K562 (cell line): Measurements from ENCODE around the gene CLDN15. TPM values are rescaled to one million over a fixed set of nuclear protein-coding genes. Genes with fewer than 3 reads are reported as not detected.

ENCODE experiments used
- ADNP ChIP-seq: fragments of 200-800 bp; sonication (Bioruptor generic); IDR thresholded peaks from 2 replicates; pipeline ENCODE4 v1.6.1; 2016; ENCODE audit warnings: missing genetic modification characterization, missing compliant biosample characterization
- CBFA2T3 ChIP-seq: fragments of 450-650 bp; IDR thresholded peaks from 2 replicates; pipeline ENCODE4 v1.6.1; 2017
- CTBP1 ChIP-seq: fragments of 450-650 bp; IDR thresholded peaks from 2 replicates; pipeline ENCODE4 v1.6.1; 2016; ENCODE audit warnings: borderline replicate concordance
- DDX20 ChIP-seq: fragments of 450-650 bp; IDR thresholded peaks from 2 replicates; pipeline ENCODE4 v1.6.1; 2016; ENCODE audit warnings: missing genetic modification characterization, low read depth, mild to moderate bottlenecking, missing compliant biosample characterization, moderate library complexity
- EGR1 ChIP-seq: fragments of 450-650 bp; conservative IDR thresholded peaks from 2 replicates; pipeline ENCODE4 v1.6.1; 2017; ENCODE audit warnings: mild to moderate bottlenecking
- EP300 ChIP-seq: IDR thresholded peaks from 2 replicates; pipeline ENCODE4 v1.6.1; 2012; ENCODE audit warnings: low read length, improper control_type of control experiment
- JUND ChIP-seq, 2 experiments: IDR thresholded peaks; 2 replicates in 1 of 2; 3 replicates in 1 of 2; pipeline ENCODE4 v1.6.1; 2011; ENCODE audit warnings: borderline replicate concordance in 2 of 2, low read depth in 2 of 2, low read length in 2 of 2, improper control_type of control experiment in 1 of 2, missing biosample characterization in 1 of 2, missing genetic modification characterization in 1 of 2, missing genetic modification reagents in 1 of 2
- KLF1 ChIP-seq: fragments of 450-650 bp; IDR thresholded peaks from 2 replicates; pipeline ENCODE4 v1.6.1; 2016; ENCODE audit warnings: missing genetic modification characterization, missing compliant biosample characterization
- MTA3 ChIP-seq: fragments of 450-650 bp; formaldehyde crosslinking; IDR thresholded peaks from 2 replicates; pipeline ENCODE4 v1.6.1; 2017; ENCODE audit warnings: mild to moderate bottlenecking, borderline replicate concordance
- NKRF ChIP-seq: fragments of 450-650 bp; IDR thresholded peaks from 2 replicates; pipeline ENCODE4 v1.6.1; 2016; ENCODE audit warnings: borderline replicate concordance
- PRDM10 ChIP-seq: fragments of 450-650 bp; IDR thresholded peaks from 2 replicates; pipeline ENCODE4 v1.6.1; 2018; ENCODE audit not compliant: partially characterized antibody
- SMARCE1 ChIP-seq: fragments of 450-650 bp; IDR thresholded peaks from 2 replicates; pipeline ENCODE4 v1.7.1; 2016; ENCODE audit warnings: mild to moderate bottlenecking
- SUPT5H ChIP-seq: fragments of 450-650 bp; IDR thresholded peaks from 2 replicates; pipeline ENCODE4 v1.6.1; 2016
- ZBTB7A ChIP-seq: IDR thresholded peaks from 2 replicates; pipeline ENCODE4 v1.6.1; 2011; ENCODE audit warnings: low read depth, mild to moderate bottlenecking, low read length, moderate library complexity, borderline replicate concordance; ENCODE audit not compliant: control insufficient read depth
- ZNF436 ChIP-seq: fragments of 250-450, 450-650 bp; sonication (Bioruptor Pico); formaldehyde crosslinking; IDR thresholded peaks from 2 replicates; pipeline ENCODE4 v1.7.0; 2020; ENCODE audit warnings: mild to moderate bottlenecking
- ZNF592 ChIP-seq: fragments of 450-650 bp; IDR thresholded peaks from 2 replicates; pipeline ENCODE4 v1.6.1; 2017; ENCODE audit warnings: antibody characterized with exemption, mild to moderate bottlenecking
- polyA plus RNA-seq, 8 experiments: library from polyadenylated mRNA; depleted of rRNA in 4 of 8; stranded (reverse) in 5 of 8; unstranded in 3 of 8; fragments of >200 nt; fragmentation: Nextera tagmentation in 2 of 8; fragmentation: Illumina TruSeq in 1 of 8; extraction: Ambion mirVana in 2 of 8; extraction: Trizol in 1 of 8; gene quantifications; 2 replicates each; pipeline versions ENCODE4 v1.2.1 to v1.2.3, GENCODE V29; 2011 to 2014; ENCODE audit warnings: inconsistent platforms in 1 of 8, missing spikeins in 1 of 8
- total RNA-seq, 7 experiments: library from RNA; depleted of rRNA in 6 of 7; stranded (reverse); fragments of >200 nt in 6 of 7; fragmentation: Illumina TruSeq in 2 of 7; extraction: Trizol in 2 of 7; gene quantifications; 2 replicates each; pipeline versions ENCODE4 v1.2.1 to v1.2.3, GENCODE V29; 2011 to 2021; ENCODE audit warnings: low replicate concordance in 1 of 7

CLDN15 gene
- total and polyA plus RNA-seq, 9 of the 15 experiments (the other 6 are each of a cell fraction or from before 2014, with no cell fraction given) = 0.32 to 14.5 (median 7.4) TPM

GRCh38 chr7:101240226-101241014 is 2.8 kb upstream of the CLDN15 start (continued):
- peak; percentile 34; the same call in 1 of the 2 replicates for TF ChIP-seq MTA3
- TF ChIP-seq PRDM10 = peak; percentile 44
- no peak for TF ChIP-seq DDX20
- no peak for TF ChIP-seq ADNP (tag)
- peak; percentile 83 for TF ChIP-seq JUND (IDR thresholded peaks at IDR 0.05; ENCODE audit: borderline replicate concordance, low read depth, low read length)
- peak; percentile 82; the same call in 1 of the 3 replicates for TF ChIP-seq JUND (tag; IDR thresholded peaks at IDR 0.05; ENCODE audit: borderline replicate concordance, low read depth, low read length)
- TF ChIP-seq EP300 = peak; percentile 16; the same call in 1 of the 2 replicates
- no peak for TF ChIP-seq ZNF436 (CRISPR knock-in tag)
- peak; percentile 66; the same call in 1 of the 2 replicates for TF ChIP-seq ZBTB7A
- TF ChIP-seq SUPT5H = 0 out of 2 replicates have a peak, but pooled peaks have one; percentile 29
- TF ChIP-seq EGR1 = peak; percentile 97
- no peak for TF ChIP-seq KLF1 (tag)
- 0 out of 2 replicates have a peak, but pooled peaks have one; percentile 35 for TF ChIP-seq ZNF592
- no peak for TF ChIP-seq CTBP1
- TF ChIP-seq CBFA2T3 = peak; percentile 63
- 0 out of 2 replicates have a peak, but pooled peaks have one; percentile 25 for TF ChIP-seq NKRF
- peak; percentile 63; the same call in 1 of the 2 replicates for TF ChIP-seq SMARCE1
